Endothelial cell of umbilical vein (primary cell): ENCODE data around the gene CDC23. TPM values are rescaled to one million over a fixed set of nuclear protein-coding genes. Genes with fewer than 3 reads are reported as not detected.

Experiments
- BruUV-seq: library from RNA; stranded (reverse); fragments of 400-500 nt; replicated peaks from 2 replicates; lab custom pipeline; 2021; lab: Mats Ljungman, UMichigan
- CTCF ChIA-PET: fragments of 300-600, 350-600 bp; sonication (Branson Sonifier 250); formaldehyde crosslinking; loops from one replicate; lab custom pipeline; 2021; ENCODE audit warnings: antibody characterized with exemption, inconsistent platforms; lab: Charles Lee
- POLR2A ChIA-PET: fragments of 300-600, 350-600 bp; sonication (Branson Sonifier 250); formaldehyde crosslinking; loops from one replicate; lab custom pipeline; 2021; ENCODE audit warnings: antibody characterized with exemption, inconsistent platforms; lab: Charles Lee
- DNase-seq: peaks from one replicate; pipeline ENCODE4 v3.0.0-alpha.2; 2011; ENCODE audit warnings: low read depth, low spot score
- FAIRE-seq: peaks from 2 replicates; lab custom pipeline; 2011; peaks lifted over from hg19 to GRCh38; lab: Jason Lieb, UNC
- H2AFZ ChIP-seq: 2 replicates; pipeline ENCODE4 v1.6.0; 2012; ENCODE audit warnings: low read depth, low read length, control low read depth, inconsistent platforms
- H3K27ac ChIP-seq: 2 replicates; pipeline ENCODE4 v1.5.1; 2011; ENCODE audit warnings: low read depth, mild to moderate bottlenecking, control low read depth, low read length, moderate library complexity; ENCODE audit not compliant: insufficient read depth
- H3K27me3 ChIP-seq, 2 experiments: 2 replicates each; pipeline versions ENCODE4 v1.6.0 to v1.6.1; 2011; ENCODE audit warnings: low read length in 2 of 2, mixed read lengths in 1 of 2; ENCODE audit not compliant: control insufficient read depth in 2 of 2, insufficient read depth in 2 of 2
- H3K36me3 ChIP-seq, 2 experiments: 2 replicates in 1 of 2; 3 replicates in 1 of 2; pipeline ENCODE4 v1.5.1; 2011; ENCODE audit warnings: low read length in 2 of 2, mild to moderate bottlenecking in 1 of 2, moderate library complexity in 1 of 2; ENCODE audit not compliant: control insufficient read depth in 2 of 2, insufficient read depth in 2 of 2; ENCODE audit errors: extremely low read depth in 1 of 2
- H3K4me1 ChIP-seq: 3 replicates; pipeline ENCODE4 v1.5.1; 2011; ENCODE audit warnings: mild to moderate bottlenecking, low read length; ENCODE audit not compliant: control insufficient read depth, insufficient read depth; ENCODE audit errors: extremely low read depth
- H3K4me2 ChIP-seq: 2 replicates; pipeline ENCODE4 v1.6.1; 2011; ENCODE audit warnings: low read length, control low read depth, mixed read lengths; ENCODE audit not compliant: insufficient read depth
- H3K4me3 ChIP-seq, 3 experiments: fragments of 200-600 bp in 1 of 3; sonication (generic), shearing (Covaris generic) in 1 of 3; replicated peaks in 1 of 3; 2 replicates each; pipeline ENCODE4 v1.5.1; 2011 to 2016; ENCODE audit warnings: control low read depth in 3 of 3, low read length in 3 of 3, mild to moderate bottlenecking in 2 of 3, inconsistent platforms in 1 of 3, low read depth in 1 of 3, moderate library complexity in 1 of 3; ENCODE audit not compliant: insufficient read depth in 1 of 3
- H3K79me2 ChIP-seq: 2 replicates; pipeline ENCODE4 v1.6.0; 2012; ENCODE audit warnings: low read length, inconsistent platforms; ENCODE audit not compliant: control insufficient read depth, insufficient read depth
- H3K9ac ChIP-seq: replicated peaks from 2 replicates; pipeline ENCODE3; 2011; ENCODE audit warnings: low read length, control low read depth; ENCODE audit not compliant: insufficient read depth; ENCODE audit errors: extremely low read depth
- H3K9me1 ChIP-seq: replicated peaks from 3 replicates; pipeline ENCODE4 v1.6.0; 2011; ENCODE audit warnings: mild to moderate bottlenecking, low read length; ENCODE audit not compliant: control insufficient read depth, insufficient read depth; ENCODE audit errors: extremely low read depth
- H3K9me3 ChIP-seq: replicated peaks from 2 replicates; pipeline ENCODE4 v1.5.1; 2012; ENCODE audit warnings: low read length, inconsistent platforms; ENCODE audit not compliant: control insufficient read depth, insufficient read depth
- H4K20me1 ChIP-seq: replicated peaks from 2 replicates; pipeline ENCODE3; 2011; ENCODE audit warnings: mild to moderate bottlenecking, low read length; ENCODE audit not compliant: control insufficient read depth, insufficient read depth; ENCODE audit errors: extremely low read depth
- CTCF ChIP-seq, 2 donors: IDR thresholded peaks; 1 replicate in 1 of 2; 2 replicates in 1 of 2; pipeline ENCODE4 v1.5.1; 2011; ENCODE audit warnings: low read length in 2 of 2, mild to moderate bottlenecking in 2 of 2, moderate library complexity in 2 of 2, control low read depth in 1 of 2, inconsistent platforms in 1 of 2, low read depth in 1 of 2; ENCODE audit not compliant: insufficient read depth in 1 of 2; ENCODE audit errors: extremely low read depth in 1 of 2
- EZH2 ChIP-seq: IDR thresholded peaks from 2 replicates; pipeline ENCODE4 v1.6.1; 2012; ENCODE audit warnings: borderline replicate concordance, low read depth, mild to moderate bottlenecking, moderate library complexity, low read length, inconsistent platforms; ENCODE audit not compliant: severe bottlenecking
- FOS ChIP-seq: IDR thresholded peaks from 2 replicates; pipeline ENCODE4 v1.6.1; 2011; ENCODE audit warnings: mild to moderate bottlenecking, low read length, moderate library complexity, borderline replicate concordance; ENCODE audit not compliant: insufficient read depth
- GATA2 ChIP-seq: IDR thresholded peaks from 2 replicates; pipeline ENCODE4 v1.7.0; 2011; ENCODE audit warnings: low read depth, mild to moderate bottlenecking, moderate library complexity, mixed read lengths, low read length; ENCODE audit not compliant: insufficient read length, insufficient read depth
- JUN ChIP-seq: IDR thresholded peaks from 2 replicates; pipeline ENCODE4 v1.6.1; 2011; ENCODE audit warnings: borderline replicate concordance, low read depth; ENCODE audit not compliant: insufficient read length, insufficient read depth
- MAX ChIP-seq: IDR thresholded peaks from 2 replicates; pipeline ENCODE4 v1.6.1; 2011; ENCODE audit not compliant: insufficient read depth, insufficient read length
- MYC ChIP-seq: IDR thresholded peaks from one replicate; pipeline ENCODE4 v1.6.1; 2011; ENCODE audit warnings: mild to moderate bottlenecking, low read depth, low read length
- POLR2A ChIP-seq: IDR thresholded peaks from 2 replicates; pipeline ENCODE4 v1.6.1; 2012; ENCODE audit warnings: low read depth, mild to moderate bottlenecking, control low read depth, low read length
- POLR2AphosphoS5 ChIP-seq: IDR thresholded peaks from 2 replicates; pipeline ENCODE4 v1.6.1; 2012; ENCODE audit warnings: low read depth, mild to moderate bottlenecking, control low read depth, low read length, moderate library complexity; ENCODE audit not compliant: insufficient read depth
- dilution Hi-C: fragments of 300-500 bp; cut with MboI; formaldehyde crosslinking; loops from one replicate; pipeline ENCODE4 v1.15.0; 2019; ENCODE audit warnings: low sequenced_read_pairs; ENCODE audit not compliant: extremely low pct_ligation_motif_present
- intact Hi-C: fragments of 100-400 bp; cut with micrococcal nuclease; formaldehyde crosslinking; loops from one replicate; pipeline ENCODE4 v1.10.0; 2022
- polyA plus RNA-seq, 4 experiments: library from polyadenylated mRNA; depleted of rRNA in 3 of 4; stranded (reverse) in 3 of 4; unstranded in 1 of 4; fragments of >200 nt; gene quantifications; 2 replicates each; pipeline versions ENCODE4 v1.2.1 to v1.2.3, GENCODE V29; 2011 to 2012; ENCODE audit warnings: missing spikeins in 1 of 4
- total RNA-seq: library from RNA; stranded (reverse); gene quantifications from 2 replicates; pipeline ENCODE4 v1.2.3, GENCODE V29; 2021

The CDC23 gene
- total and polyA plus RNA-seq, 2 donors (not counting 3 experiments of a cell fraction or from before 2014, with no cell fraction given), result 28.5 to 41.2 TPM

GRCh38 chr5:138186002-138186447, 27.1 kb downstream of the CDC23 start:
- DNase-seq (no peak), FAIRE-seq (no peak)
- H3K27me3 ChIP-seq, result no peaks in the 10 kb centered on the region
- no peak overlapping the region for H3K4me2 ChIP-seq
- H2AFZ ChIP-seq, result no peak overlapping the region
- H3K79me2 ChIP-seq, result peaks cover 6% of the 10 kb centered on the region
- H3K4me3 ChIP-seq, result no peak overlapping the region
- no TSS peak for BruUV-seq
- no peak for TF ChIP-seq POLR2A
- TF ChIP-seq POLR2AphosphoS5, result no peak
- no peak for TF ChIP-seq MAX
- no peak for TF ChIP-seq MYC
- TF ChIP-seq JUN, result no peak
- TF ChIP-seq GATA2, result no peak
- TF ChIP-seq CTCF (IDR thresholded peaks at IDR 0.05; ENCODE audit: extremely low read depth in 1 of 2, insufficient read depth in 1 of 2, low read depth in 1 of 2, low read length in 2 of 2), result no peak
- TF ChIP-seq EZH2, result no peak
- TF ChIP-seq FOS, result no peak
- peaks cover 33 to 49% of the 10 kb centered on the region in 2 experiments for H3K36me3 ChIP-seq
- H4K20me1 ChIP-seq, result no peaks in the 10 kb centered on the region
- no peaks in the 10 kb centered on the region for H3K4me1 ChIP-seq
- dilution Hi-C loops (no loop called here), intact Hi-C loops (no loop called here)
- ChIA-PET CTCF (no interaction called here), POLR2A (no interaction called here)
- no peak overlapping the region for H3K27ac ChIP-seq
- no peaks in the 10 kb centered on the region for H3K9me3 ChIP-seq
- no peaks in the 10 kb centered on the region for H3K9me1 ChIP-seq
- H3K9ac ChIP-seq, result no peak overlapping the region
